HepG2 (cell line): Measurements from ENCODE around the gene HES6. TPM values are rescaled to one million over a fixed set of nuclear protein-coding genes. Genes with fewer than 3 reads are reported as not detected.

Experiments used
- ATAC-seq: fragments of 200-7000 bp; cut with Tn5 transposase; 3 replicates; pipeline ENCODE4 v1.9.1; 2020; ENCODE audit warnings: mild to moderate bottlenecking, moderate library complexity
- BruUV-seq: library from RNA; stranded (reverse); fragments of 400-500 nt; replicated peaks from 2 replicates; lab custom pipeline; 2021; lab: Mats Ljungman, UMichigan
- CTCF ChIA-PET: fragments of 300-600 bp; formaldehyde crosslinking; extraction: SDS; loops from one replicate; lab custom pipeline; 2021; ENCODE audit warnings: low total read pairs, inconsistent platforms, low intra/inter-chr PET ratio; lab: Yijun Ruan, JAX
- POLR2A ChIA-PET: fragments of 350-600 bp; sonication (Branson Sonifier 250); formaldehyde crosslinking; loops from one replicate; lab custom pipeline; 2020; ENCODE audit warnings: antibody characterized with exemption, inconsistent platforms; lab: Yijun Ruan, JAX
- DNase-seq: peaks from one replicate; pipeline ENCODE4 v3.0.0-alpha.2; 2015; ENCODE audit warnings: low spot score
- FAIRE-seq: peaks from 3 replicates; lab custom pipeline; 2011; peaks lifted over from hg19 to GRCh38; lab: Jason Lieb, UNC
- H2AFZ ChIP-seq: one replicate; pipeline ENCODE4 v1.6.1; 2011; ENCODE audit warnings: low read length, inconsistent platforms
- H3K27ac ChIP-seq: fragments of 300-600 bp; 3 replicates; pipeline ENCODE4 v1.8.0; 2011; ENCODE audit warnings: mixed run types, mild to moderate bottlenecking, mixed read lengths, low read length, inconsistent platforms; ENCODE audit not compliant: insufficient read depth; ENCODE audit errors: extremely low read length
- H3K27me3 ChIP-seq, 2 experiments: fragments of 200-600 bp in 1 of 2; 2 replicates in 1 of 2; 3 replicates in 1 of 2; pipeline versions ENCODE4 v1.6.0 to v1.8.0; 2011; ENCODE audit warnings: low read length in 2 of 2, mild to moderate bottlenecking in 2 of 2, moderate library complexity in 2 of 2, inconsistent platforms in 1 of 2; ENCODE audit not compliant: insufficient read depth in 2 of 2, control insufficient read depth in 1 of 2
- H3K36me3 ChIP-seq, 2 experiments: fragments of 200-600 bp in 1 of 2; replicated peaks in 1 of 2; 2 replicates in 1 of 2; 3 replicates in 1 of 2; pipeline versions ENCODE4 v1.5.1 to v1.8.0; 2011; ENCODE audit warnings: low read length in 2 of 2, inconsistent platforms in 1 of 2; ENCODE audit not compliant: insufficient read depth in 2 of 2, control insufficient read depth in 1 of 2
- H3K4me1 ChIP-seq: 2 replicates; pipeline ENCODE4 v1.5.1; 2012; ENCODE audit warnings: low read length, inconsistent platforms; ENCODE audit not compliant: insufficient read depth
- H3K4me2 ChIP-seq: 2 replicates; pipeline ENCODE4 v1.6.0; 2011; ENCODE audit warnings: low read depth, low read length, inconsistent platforms
- H3K4me3 ChIP-seq, 3 experiments: fragments of 200-600 bp in 1 of 3; sonication (generic), shearing (Covaris generic) in 1 of 3; replicated peaks in 1 of 3; 2 replicates each; pipeline ENCODE4 v1.5.1; 2011 to 2016; ENCODE audit warnings: low read length in 3 of 3, inconsistent platforms in 2 of 3, low read depth in 2 of 3, mild to moderate bottlenecking in 2 of 3, control low read depth in 1 of 3, mixed read lengths in 1 of 3; ENCODE audit not compliant: insufficient read depth in 1 of 3
- H3K79me2 ChIP-seq: one replicate; pipeline ENCODE4 v1.6.1; 2011; ENCODE audit warnings: low read length, inconsistent platforms; ENCODE audit not compliant: insufficient read depth
- H3K9ac ChIP-seq: 2 replicates; pipeline ENCODE4 v1.6.0; 2011; ENCODE audit warnings: mild to moderate bottlenecking, low read depth, low read length, inconsistent platforms; ENCODE audit not compliant: insufficient read depth
- H3K9me3 ChIP-seq: 2 replicates; pipeline ENCODE4 v1.5.1; 2012; ENCODE audit warnings: mild to moderate bottlenecking, low read length
- H4K20me1 ChIP-seq: 2 replicates; pipeline ENCODE4 v1.6.0; 2011; ENCODE audit warnings: inconsistent platforms, mild to moderate bottlenecking, low read length, moderate library complexity; ENCODE audit not compliant: insufficient read depth
- CBX2 ChIP-seq, 2 experiments: fragments of 200-600 bp in 1 of 2; sonication (generic); formaldehyde crosslinking in 1 of 2; IDR thresholded peaks; 2 replicates each; pipeline versions ENCODE4 v1.7.0 to v1.8.1; 2018 to 2022; ENCODE audit warnings: low read depth in 2 of 2, low read length in 1 of 2, mild to moderate bottlenecking in 1 of 2, missing genetic modification reagents in 1 of 2
- GZF1 ChIP-seq: sonication (generic); formaldehyde crosslinking; IDR thresholded peaks from 2 replicates; pipeline ENCODE4 v1.5.1; 2020; ENCODE audit warnings: mild to moderate bottlenecking, missing genetic modification reagents
- KAT2B ChIP-seq: fragments of 150-350 bp; IDR thresholded peaks from 2 replicates; pipeline ENCODE4 v1.6.1; 2014; ENCODE audit warnings: low read depth, low read length, borderline replicate concordance
- KDM5B ChIP-seq: sonication (generic); formaldehyde crosslinking; IDR thresholded peaks from 2 replicates; pipeline ENCODE4 v1.4.0; 2020; ENCODE audit warnings: missing genetic modification reagents, mild to moderate bottlenecking, borderline replicate concordance
- TBP ChIP-seq: sonication (generic); formaldehyde crosslinking; IDR thresholded peaks from 2 replicates; pipeline ENCODE4 v1.5.0; 2020; ENCODE audit warnings: missing genetic modification reagents
- ZNF142 ChIP-seq: sonication (generic); formaldehyde crosslinking; IDR thresholded peaks from 2 replicates; pipeline ENCODE4 v1.4.0; 2020; ENCODE audit warnings: missing genetic modification reagents
- ZNF354B ChIP-seq: sonication (generic); formaldehyde crosslinking; IDR thresholded peaks from 2 replicates; pipeline ENCODE4 v1.8.0; 2022; ENCODE audit warnings: mild to moderate bottlenecking, missing genetic modification reagents
- ZNF432 ChIP-seq: sonication (generic); formaldehyde crosslinking; IDR thresholded peaks from 2 replicates; pipeline ENCODE4 v1.5.0; 2020; ENCODE audit warnings: missing genetic modification reagents, mild to moderate bottlenecking, borderline replicate concordance
- ZNF883 ChIP-seq: sonication (generic); formaldehyde crosslinking; IDR thresholded peaks from 2 replicates; pipeline ENCODE4 v1.5.1; 2020; ENCODE audit warnings: mild to moderate bottlenecking, missing genetic modification reagents; ENCODE audit errors: not compliant biosample characterization
- WGBS: methylation state at CpG from one replicate; pipeline ENCODE4 v1.1.6; 2017; ENCODE audit warnings: low lambda C conversion rate; 5-methylcytosine and 5-hydroxymethylcytosine counted together
- in situ Hi-C: cut with HindIII; loops from 2 replicates; pipeline ENCODE4 v1.10.0; 2017; ENCODE audit warnings: low pct_unique_long_range_greater_than_20kb; ENCODE audit not compliant: extremely low pct_ligation_motif_present
- intact Hi-C: fragments of 100-400 bp; cut with micrococcal nuclease; formaldehyde crosslinking; loops from one replicate; pipeline ENCODE4 v1.10.0; 2022; ENCODE audit not compliant: unreplicated experiment
- polyA plus RNA-seq, 8 experiments: library from polyadenylated mRNA; depleted of rRNA in 3 of 8; stranded (reverse) in 7 of 8; unstranded in 1 of 8; fragments of >200 nt; fragmentation: Illumina TruSeq in 4 of 8; extraction: Trizol in 4 of 8; gene quantifications; 2 replicates each; pipeline versions ENCODE4 v1.2.1 to v1.2.3, GENCODE V29; 2011 to 2016; ENCODE audit warnings: low read depth in 4 of 8, missing spikeins in 1 of 8, mixed read lengths in 1 of 8; ENCODE audit not compliant: insufficient read depth in 1 of 8
- total RNA-seq, 5 experiments: library from RNA; depleted of rRNA; stranded (reverse); fragments of >200 nt; fragmentation: Illumina TruSeq; extraction: Trizol; gene quantifications; 2 replicates each; pipeline ENCODE4 v1.2.3, GENCODE V29; 2016; ENCODE audit warnings: low read depth in 1 of 5
- TF ChIP-seq, protein P1 (sequence below): sonication (generic); formaldehyde crosslinking; IDR thresholded peaks from 2 replicates; pipeline ENCODE4 v1.5.1; 2020; ENCODE audit warnings: mild to moderate bottlenecking, missing genetic modification reagents, borderline replicate concordance

HES6 gene
- total and polyA plus RNA-seq, 2 of the 13 experiments (the other 11 are each of a cell fraction or from before 2014, with no cell fraction given), result 19.5 to 82.8 TPM

DNA sequence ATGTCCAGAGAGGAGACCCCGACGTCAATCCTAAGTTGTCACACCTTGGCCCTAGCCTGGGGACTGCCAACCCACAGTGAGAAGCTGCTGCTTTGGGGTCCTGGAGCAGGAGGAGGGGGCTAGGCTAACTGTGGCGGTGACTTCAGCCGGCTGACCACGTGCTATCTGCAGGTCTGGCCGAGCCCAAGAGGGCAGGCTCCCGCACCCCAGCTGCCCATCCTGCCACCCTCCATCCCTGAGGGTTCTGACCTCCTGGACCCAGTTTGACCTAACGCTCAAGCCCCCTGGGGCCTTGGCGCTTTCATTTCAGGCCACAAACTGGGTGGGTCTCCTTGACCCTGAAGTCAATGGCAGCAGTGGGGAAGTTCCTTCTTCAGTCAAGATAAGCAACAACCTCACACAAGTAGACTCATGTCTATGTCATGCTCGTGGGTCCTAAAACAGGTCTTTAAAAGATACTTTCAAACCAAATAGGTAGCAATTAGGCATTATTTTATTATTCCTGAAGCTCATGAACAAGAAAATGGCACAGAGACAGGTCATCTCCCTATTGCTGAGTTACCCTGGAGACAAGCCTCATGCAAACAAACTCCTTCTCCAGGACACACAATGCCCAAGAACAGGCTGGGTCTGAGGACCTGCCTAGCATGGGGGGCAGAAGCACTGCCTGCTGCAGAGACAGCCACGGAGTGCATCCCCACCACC, 2.3 kb downstream of the HES6 start (continued):
- TF ChIP-seq, protein P1, sequence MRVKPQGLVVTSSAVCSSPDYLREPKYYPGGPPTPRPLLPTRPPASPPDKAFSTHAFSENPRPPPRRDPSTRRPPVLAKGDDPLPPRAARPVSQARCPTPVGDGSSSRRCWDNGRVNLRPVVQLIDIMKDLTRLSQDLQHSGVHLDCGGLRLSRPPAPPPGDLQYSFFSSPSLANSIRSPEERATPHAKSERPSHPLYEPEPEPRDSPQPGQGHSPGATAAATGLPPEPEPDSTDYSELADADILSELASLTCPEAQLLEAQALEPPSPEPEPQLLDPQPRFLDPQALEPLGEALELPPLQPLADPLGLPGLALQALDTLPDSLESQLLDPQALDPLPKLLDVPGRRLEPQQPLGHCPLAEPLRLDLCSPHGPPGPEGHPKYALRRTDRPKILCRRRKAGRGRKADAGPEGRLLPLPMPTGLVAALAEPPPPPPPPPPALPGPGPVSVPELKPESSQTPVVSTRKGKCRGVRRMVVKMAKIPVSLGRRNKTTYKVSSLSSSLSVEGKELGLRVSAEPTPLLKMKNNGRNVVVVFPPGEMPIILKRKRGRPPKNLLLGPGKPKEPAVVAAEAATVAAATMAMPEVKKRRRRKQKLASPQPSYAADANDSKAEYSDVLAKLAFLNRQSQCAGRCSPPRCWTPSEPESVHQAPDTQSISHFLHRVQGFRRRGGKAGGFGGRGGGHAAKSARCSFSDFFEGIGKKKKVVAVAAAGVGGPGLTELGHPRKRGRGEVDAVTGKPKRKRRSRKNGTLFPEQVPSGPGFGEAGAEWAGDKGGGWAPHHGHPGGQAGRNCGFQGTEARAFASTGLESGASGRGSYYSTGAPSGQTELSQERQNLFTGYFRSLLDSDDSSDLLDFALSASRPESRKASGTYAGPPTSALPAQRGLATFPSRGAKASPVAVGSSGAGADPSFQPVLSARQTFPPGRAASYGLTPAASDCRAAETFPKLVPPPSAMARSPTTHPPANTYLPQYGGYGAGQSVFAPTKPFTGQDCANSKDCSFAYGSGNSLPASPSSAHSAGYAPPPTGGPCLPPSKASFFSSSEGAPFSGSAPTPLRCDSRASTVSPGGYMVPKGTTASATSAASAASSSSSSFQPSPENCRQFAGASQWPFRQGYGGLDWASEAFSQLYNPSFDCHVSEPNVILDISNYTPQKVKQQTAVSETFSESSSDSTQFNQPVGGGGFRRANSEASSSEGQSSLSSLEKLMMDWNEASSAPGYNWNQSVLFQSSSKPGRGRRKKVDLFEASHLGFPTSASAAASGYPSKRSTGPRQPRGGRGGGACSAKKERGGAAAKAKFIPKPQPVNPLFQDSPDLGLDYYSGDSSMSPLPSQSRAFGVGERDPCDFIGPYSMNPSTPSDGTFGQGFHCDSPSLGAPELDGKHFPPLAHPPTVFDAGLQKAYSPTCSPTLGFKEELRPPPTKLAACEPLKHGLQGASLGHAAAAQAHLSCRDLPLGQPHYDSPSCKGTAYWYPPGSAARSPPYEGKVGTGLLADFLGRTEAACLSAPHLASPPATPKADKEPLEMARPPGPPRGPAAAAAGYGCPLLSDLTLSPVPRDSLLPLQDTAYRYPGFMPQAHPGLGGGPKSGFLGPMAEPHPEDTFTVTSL (CRISPR knock-in tag), result no peak

GRCh38 chr2:238236571-238236970, 3.3 kb downstream of the HES6 start:
- no peak for FAIRE-seq
- CTCF ChIA-PET, result no interaction called here
- TF ChIP-seq ZNF432 (no peak), GZF1 (no peak), ZNF142 (no peak), CBX2 (IDR thresholded peaks at IDR 0.05; ENCODE audit: low read depth, low read length) (no peak), CBX2 (CRISPR knock-in tag; IDR thresholded peaks at IDR 0.05; ENCODE audit: low read depth) (no peak), KDM5B (CRISPR knock-in tag) (no peak), ZNF354B (CRISPR knock-in tag) (no peak), TBP (CRISPR knock-in tag) (no peak), KAT2B (no peak), ZNF883 (CRISPR knock-in tag) (no peak)

More at GRCh38 chr2:238236571-238236970, 3.3 kb downstream of the HES6 start:
- intact Hi-C loops, result no loop called here
- H3K4me3 ChIP-seq, result no peak overlapping the region
- no TSS peak for BruUV-seq
- 58% methylated on average over 4 of the region's 4 CpGs for WGBS
- H3K4me2 ChIP-seq, result no peak overlapping the region
- no peaks in the 10 kb centered on the region for H3K36me3 ChIP-seq
- no peaks in the 10 kb centered on the region for H3K79me2 ChIP-seq
- H3K9ac ChIP-seq, result no peak overlapping the region
- in situ Hi-C loops, result no loop called here
- ATAC-seq (no peak), DNase-seq (no peak)
- H2AFZ ChIP-seq, result no peak overlapping the region
- H3K27me3 ChIP-seq, result no peaks in the 10 kb centered on the region; a peak in 3 of 5 replicates
- H3K27ac ChIP-seq, result no peak overlapping the region
- POLR2A ChIA-PET, result interaction anchor here (0.6 to 5.2 kb wide), 2 partner anchors 15 to 280 kb away, joined by 3 to 20 read pairs; no protein-coding TSS in a partner anchor
- peaks cover 30% of the 10 kb centered on the region for H3K4me1 ChIP-seq
- no peaks in the 10 kb centered on the region for H4K20me1 ChIP-seq
- no peaks in the 10 kb centered on the region for H3K9me3 ChIP-seq
